Tibial nerve (tissue), 4 donors: Measurements from ENCODE around the gene ADAMTS8. TPM values are rescaled to one million over a fixed set of nuclear protein-coding genes. Genes with fewer than 3 reads are reported as not detected.
A peak's percentile ranks its signal among the peaks of the same experiment; 100 is the strongest.

Experiments
- DNase-seq, 2 donors: peaks; one replicate each; pipeline ENCODE4 v3.0.0-alpha.2; 2019; ENCODE audit warnings: low spot score in 2 of 2
- H3K27ac ChIP-seq, 4 donors: fragments of 200-600 bp; sonication (generic) in 3 of 4; one replicate each; pipeline ENCODE4 v1.5.1; 2017 to 2019; ENCODE audit warnings: mild to moderate bottlenecking in 1 of 4
- H3K27me3 ChIP-seq, 2 donors: fragments of 200-600 bp; sonication (generic) in 1 of 2; one replicate each; pipeline versions ENCODE4 v1.5.1 to v1.6.0; 2017 to 2019
- H3K36me3 ChIP-seq, 3 donors: fragments of 200-600 bp; sonication (generic); one replicate each; pipeline ENCODE4 v1.5.1; 2018 to 2019
- H3K4me1 ChIP-seq, 4 donors: fragments of 200-600 bp; sonication (generic) in 3 of 4; one replicate each; pipeline ENCODE4 v1.5.1; 2017 to 2019
- H3K4me3 ChIP-seq, 4 donors: fragments of 200-600 bp; sonication (generic) in 3 of 4; one replicate each; pipeline ENCODE4 v1.5.1; 2017 to 2019; ENCODE audit warnings: mild to moderate bottlenecking in 1 of 4, moderate library complexity in 1 of 4
- H3K9me3 ChIP-seq, 4 donors: fragments of 200-600 bp; sonication (generic) in 3 of 4; one replicate each; pipeline ENCODE4 v1.5.1; 2017 to 2019
- CTCF ChIP-seq, 5 experiments: fragments of 200-600 bp in 3 of 5; fragments of 450-650 bp in 2 of 5; sonication (generic) in 3 of 5; IDR thresholded peaks; one replicate each; pipeline ENCODE4 v1.5.1; 2016 to 2019; ENCODE audit warnings: antibody characterized with exemption in 5 of 5, mild to moderate bottlenecking in 3 of 5, moderate library complexity in 2 of 5
- EP300 ChIP-seq, 2 donors: sonication (generic); formaldehyde crosslinking; IDR thresholded peaks; one replicate each; pipeline ENCODE4 v1.6.1; 2017; ENCODE audit warnings: antibody characterized with exemption in 2 of 2, mild to moderate bottlenecking in 1 of 2
- POLR2A ChIP-seq, 2 donors: fragments of 450-650 bp; IDR thresholded peaks; one replicate each; pipeline ENCODE4 v1.6.1; 2017; ENCODE audit warnings: antibody characterized with exemption in 2 of 2, mild to moderate bottlenecking in 2 of 2, moderate library complexity in 2 of 2
- WGBS, 2 donors: methylation state at CpG; one replicate each; pipeline ENCODE4 v1.1.5; 2018; 5-methylcytosine and 5-hydroxymethylcytosine counted together
- total RNA-seq, 4 donors: library from RNA; depleted of rRNA; stranded (reverse); fragments of >200 nt; gene quantifications; one replicate each; pipeline ENCODE4 v1.1.0, GENCODE V29; 2016

Gene ADAMTS8
- total RNA-seq, 4 donors from 2014 or later = 0.66 to 3.9 (median 1.6) TPM

GRCh38 chr11:130451231-130452019 is 23.0 kb upstream of the ADAMTS8 start:
- WGBS, 2 donors = 47 to 59% methylated on average over 6 of the region's 6 CpGs
- DNase-seq = peak; percentile 29 to 41
- peak overlapping the region in 2 of 4 donors; percentile 51 to 83 for H3K27ac ChIP-seq
- H3K9me3 ChIP-seq = no peaks in the 10 kb centered on the region
- no peaks in the 10 kb centered on the region for H3K36me3 ChIP-seq
- TF ChIP-seq CTCF (IDR thresholded peaks at IDR 0.05) = peak in 1 of 5 experiments; percentile 7
- peak in 1 of 2 donors; percentile 38 for TF ChIP-seq EP300 (IDR thresholded peaks at IDR 0.05)
- no peak for TF ChIP-seq POLR2A (IDR thresholded peaks at IDR 0.05)
- peaks cover 0 to 74% (median 18%) of the 10 kb centered on the region in 4 donors for H3K4me1 ChIP-seq
- H3K4me3 ChIP-seq = peak overlapping the region; percentile 2 to 71 (median 33)
- no peaks in the 10 kb centered on the region for H3K27me3 ChIP-seq

GRCh38 chr11:130449996-130450769 is 21.8 kb upstream of the ADAMTS8 start:
- Histone ChIP-seq H3K27me3 (no peaks in the 10 kb centered on the region), H3K36me3 (no peaks in the 10 kb centered on the region), H3K27ac (peak overlapping the region; percentile 4 to 83 (median 56)), H3K4me3 (peak overlapping the region; percentile 59 to 82 (median 67)), H3K9me3 (no peaks in the 10 kb centered on the region), H3K4me1 (peaks cover 0 to 64% (median 18%) of the 10 kb centered on the region in 4 donors)
- DNase-seq = peak; percentile 81 to 83
- TF ChIP-seq POLR2A (IDR thresholded peaks at IDR 0.05) (peak in 1 of 2 donors; percentile 55), EP300 (IDR thresholded peaks at IDR 0.05) (peak in 1 of 2 donors; percentile 85), CTCF (IDR thresholded peaks at IDR 0.05) (peak; percentile 34 to 89 (median 79))
- 26 to 28% methylated on average over 20 to 26 of the region's 34 CpGs for WGBS, 2 donors

GRCh38 chr11:130449310-130449990 is 21.0 kb upstream of the ADAMTS8 start:
- H3K27me3 ChIP-seq = no peaks in the 10 kb centered on the region
- no peak for TF ChIP-seq CTCF (IDR thresholded peaks at IDR 0.05)
- H3K27ac ChIP-seq = peak overlapping the region; percentile 1 to 83 (median 68)
- WGBS, 2 donors = 1 to 3% methylated on average over 9 to 32 of the region's 64 CpGs
- peak overlapping the region; percentile 59 to 82 (median 67) for H3K4me3 ChIP-seq
- peaks cover 0 to 56% (median 16%) of the 10 kb centered on the region in 4 donors for H3K4me1 ChIP-seq
- H3K36me3 ChIP-seq = no peaks in the 10 kb centered on the region
- no peaks in the 10 kb centered on the region for H3K9me3 ChIP-seq
- no peak for DNase-seq

- WGBS, 2 donors = 0 to 1% methylated on average over 27 to 65 of the region's 75 CpGs
- Histone ChIP-seq H3K27me3 (no peaks in the 10 kb centered on the region), H3K4me3 (peak within 1 kb of the TSS; percentile 59 to 82 (median 67)), H3K9me3 (no peaks in the 10 kb centered on the region), H3K4me1 (peaks cover 0 to 49% (median 16%) of the 10 kb centered on the region in 4 donors), H3K36me3 (no peaks in the 10 kb centered on the region), H3K27ac (peak within 1 kb of the TSS; percentile 1 to 83 (median 68))
- DNase-seq = peak; percentile 66 to 75
- TF ChIP-seq CTCF (IDR thresholded peaks at IDR 0.05) = peak in 1 of 5 experiments; percentile 21
- peak; percentile 12 to 62 for TF ChIP-seq POLR2A (IDR thresholded peaks at IDR 0.05)
- TF ChIP-seq EP300 (IDR thresholded peaks at IDR 0.05) = peak in 1 of 2 donors; percentile 77
Observed at GRCh38 chr11:130448416-130449309, 20.3 kb upstream of the ADAMTS8 start, which contains the start of gene ADAMTS15. ADAMTS15 (plus strand) TSS chr11:130448645; CDS start chr11:130448974, 329 bp downstream.
